OCI-LY1 (cell line): ENCODE data around the gene ZNF576.

Experiments
- H2AFZ ChIP-seq: fragments of 200-600 bp; sonication (generic), shearing (Covaris generic); 2 replicates; pipeline ENCODE4 v1.6.0; 2014; ENCODE audit warnings: antibody characterized with exemption, mild to moderate bottlenecking, low read length
- H3F3A ChIP-seq: fragments of 200-600 bp; sonication (generic), shearing (Covaris generic); 2 replicates; pipeline ENCODE4 v1.6.0; 2014; ENCODE audit warnings: mild to moderate bottlenecking, antibody characterized with exemption, low read length, moderate library complexity; ENCODE audit not compliant: insufficient read depth
- H3K27ac ChIP-seq: fragments of 200-600 bp; sonication (generic); 2 replicates; pipeline ENCODE4 v1.5.1; 2014; ENCODE audit warnings: low read length, mixed run types, mild to moderate bottlenecking, low read depth; ENCODE audit not compliant: poor library complexity, severe bottlenecking
- H3K27me3 ChIP-seq: fragments of 200-600 bp; sonication (generic); 2 replicates; pipeline ENCODE4 v1.6.0; 2014; ENCODE audit warnings: antibody characterized with exemption, mild to moderate bottlenecking, low read length, moderate library complexity; ENCODE audit not compliant: insufficient read depth
- H3K36me3 ChIP-seq: fragments of 200-600 bp; sonication (generic); 2 replicates; pipeline ENCODE4 v1.6.1; 2014; ENCODE audit warnings: mild to moderate bottlenecking, antibody characterized with exemption, low read length, moderate library complexity, mixed read lengths; ENCODE audit not compliant: insufficient read depth
- H3K4me1 ChIP-seq: fragments of 200-600 bp; sonication (generic); 2 replicates; pipeline ENCODE4 v1.5.1; 2014; ENCODE audit warnings: mild to moderate bottlenecking, low read length, moderate library complexity; ENCODE audit not compliant: insufficient read depth, severe bottlenecking
- H3K4me2 ChIP-seq: fragments of 200-600 bp; sonication (generic), shearing (Covaris generic); 2 replicates; pipeline ENCODE4 v1.6.1; 2014; ENCODE audit warnings: low read length
- H3K4me3 ChIP-seq: fragments of 200-600 bp; sonication (generic); 2 replicates; pipeline ENCODE4 v1.5.1; 2014; ENCODE audit warnings: low read length, low read depth, mild to moderate bottlenecking, mixed read lengths; ENCODE audit not compliant: poor library complexity, severe bottlenecking
- H3K79me2 ChIP-seq: fragments of 200-600 bp; shearing (Covaris generic); 2 replicates; pipeline ENCODE4 v1.6.1; 2016; ENCODE audit warnings: mixed run types, low read length, mixed read lengths; ENCODE audit not compliant: insufficient read depth
- H3K9ac ChIP-seq: fragments of 200-600 bp; sonication (generic), shearing (Covaris generic); 2 replicates; pipeline ENCODE4 v1.6.1; 2014; ENCODE audit warnings: mild to moderate bottlenecking, low read length, mixed read lengths
- H3K9me2 ChIP-seq: fragments of 200-600 bp; sonication (generic), shearing (Covaris generic); 2 replicates; pipeline ENCODE4 v1.6.1; 2014; ENCODE audit warnings: low read depth, mild to moderate bottlenecking, low read length, mixed read lengths
- H3K9me3 ChIP-seq: fragments of 200-600 bp; shearing (Covaris generic); 2 replicates; pipeline ENCODE4 v1.6.1; 2014; ENCODE audit warnings: low read length, mixed read lengths
- H4K20me1 ChIP-seq: fragments of 200-600 bp; sonication (generic), shearing (Covaris generic); 2 replicates; pipeline ENCODE4 v1.6.0; 2016; ENCODE audit warnings: mild to moderate bottlenecking, low read length; ENCODE audit not compliant: insufficient read depth
- EZH2 ChIP-seq: fragments of 200-600 bp; sonication (generic), shearing (Covaris generic); IDR thresholded peaks from 2 replicates; pipeline ENCODE4 v1.8.0; 2017; ENCODE audit warnings: borderline replicate concordance, mixed run types, mild to moderate bottlenecking, antibody characterized with exemption, low read length, moderate library complexity, mixed read lengths
- TF ChIP-seq, protein P1 (sequence below): fragments of 200-600 bp; sonication (generic), shearing (Covaris generic); IDR thresholded peaks from 2 replicates; pipeline ENCODE4 v1.5.1; 2017; ENCODE audit warnings: mild to moderate bottlenecking, antibody characterized with exemption, low read length, moderate library complexity, mixed read lengths

ZNF576 gene

DNA sequence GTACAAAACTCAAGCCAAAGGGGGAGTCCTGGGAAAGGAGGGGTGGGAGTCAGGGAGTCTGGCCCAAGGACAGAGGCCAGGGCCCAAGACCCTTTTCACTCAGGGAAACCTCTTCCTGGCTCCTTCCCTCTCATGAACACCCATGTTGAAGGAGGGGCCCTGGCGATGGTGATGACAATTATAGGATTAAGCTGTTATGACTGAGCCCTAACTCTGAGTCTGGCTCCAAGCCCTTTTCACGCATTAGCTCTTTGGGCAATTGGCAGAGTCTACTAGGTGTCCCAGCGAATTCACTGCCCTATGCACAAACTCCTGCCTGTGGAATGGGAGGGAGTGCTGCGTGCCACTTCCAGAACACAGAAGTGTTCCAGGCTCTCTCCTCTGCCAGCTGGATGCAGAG is 42.7 kb upstream of the ZNF576 start:
- no peak overlapping the region for H3K4me3 ChIP-seq
- H4K20me1 ChIP-seq, result no peaks in the 10 kb centered on the region
- H3K27ac ChIP-seq, result no peak overlapping the region
- no peaks in the 10 kb centered on the region for H3K4me1 ChIP-seq
- H3F3A ChIP-seq, result no peaks in the 10 kb centered on the region
- TF ChIP-seq, protein P1, sequence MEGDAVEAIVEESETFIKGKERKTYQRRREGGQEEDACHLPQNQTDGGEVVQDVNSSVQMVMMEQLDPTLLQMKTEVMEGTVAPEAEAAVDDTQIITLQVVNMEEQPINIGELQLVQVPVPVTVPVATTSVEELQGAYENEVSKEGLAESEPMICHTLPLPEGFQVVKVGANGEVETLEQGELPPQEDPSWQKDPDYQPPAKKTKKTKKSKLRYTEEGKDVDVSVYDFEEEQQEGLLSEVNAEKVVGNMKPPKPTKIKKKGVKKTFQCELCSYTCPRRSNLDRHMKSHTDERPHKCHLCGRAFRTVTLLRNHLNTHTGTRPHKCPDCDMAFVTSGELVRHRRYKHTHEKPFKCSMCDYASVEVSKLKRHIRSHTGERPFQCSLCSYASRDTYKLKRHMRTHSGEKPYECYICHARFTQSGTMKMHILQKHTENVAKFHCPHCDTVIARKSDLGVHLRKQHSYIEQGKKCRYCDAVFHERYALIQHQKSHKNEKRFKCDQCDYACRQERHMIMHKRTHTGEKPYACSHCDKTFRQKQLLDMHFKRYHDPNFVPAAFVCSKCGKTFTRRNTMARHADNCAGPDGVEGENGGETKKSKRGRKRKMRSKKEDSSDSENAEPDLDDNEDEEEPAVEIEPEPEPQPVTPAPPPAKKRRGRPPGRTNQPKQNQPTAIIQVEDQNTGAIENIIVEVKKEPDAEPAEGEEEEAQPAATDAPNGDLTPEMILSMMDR, result no peak
- no peak for TF ChIP-seq EZH2
- peaks cover 44% of the 10 kb centered on the region for H3K36me3 ChIP-seq
- H3K9me3 ChIP-seq, result no peaks in the 10 kb centered on the region
- no peaks in the 10 kb centered on the region for H3K9me2 ChIP-seq
- H3K9ac ChIP-seq, result no peak overlapping the region
- H3K4me2 ChIP-seq, result no peak overlapping the region
- H3K27me3 ChIP-seq, result no peaks in the 10 kb centered on the region
- no peak overlapping the region for H2AFZ ChIP-seq
- H3K79me2 ChIP-seq, result no peaks in the 10 kb centered on the region

DNA sequence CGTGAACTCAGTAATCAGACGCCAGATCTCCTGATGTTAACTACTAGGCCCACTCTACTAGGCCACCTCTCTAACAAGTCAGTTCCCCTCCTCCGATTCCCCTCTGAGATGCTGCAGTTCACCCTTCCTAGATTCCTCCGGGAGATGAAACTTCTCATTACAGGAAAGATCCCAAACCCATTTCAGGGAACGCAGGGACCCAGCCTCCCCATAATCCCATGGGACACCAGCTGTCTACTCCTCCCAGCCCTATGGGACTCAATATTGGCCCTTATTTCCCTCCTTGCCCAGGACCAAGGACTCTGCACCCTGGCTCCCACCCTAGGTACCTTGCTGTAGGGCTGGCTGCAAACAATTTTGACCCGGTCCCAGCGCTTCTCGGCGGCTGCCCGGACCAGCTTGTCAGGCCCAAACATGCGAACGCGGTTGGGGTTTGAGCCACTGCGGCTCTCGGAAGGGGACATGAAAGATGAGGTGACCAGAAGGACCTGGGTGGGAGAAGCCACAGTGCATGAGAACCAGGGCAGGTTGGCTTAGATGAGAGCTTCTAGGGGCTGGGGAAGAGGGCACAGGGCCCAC is 42.0 kb upstream of the ZNF576 start:
- no peak overlapping the region for H3K4me3 ChIP-seq
- H3K4me1 ChIP-seq, result no peaks in the 10 kb centered on the region
- H3K36me3 ChIP-seq, result peaks cover 44% of the 10 kb centered on the region

DNA sequence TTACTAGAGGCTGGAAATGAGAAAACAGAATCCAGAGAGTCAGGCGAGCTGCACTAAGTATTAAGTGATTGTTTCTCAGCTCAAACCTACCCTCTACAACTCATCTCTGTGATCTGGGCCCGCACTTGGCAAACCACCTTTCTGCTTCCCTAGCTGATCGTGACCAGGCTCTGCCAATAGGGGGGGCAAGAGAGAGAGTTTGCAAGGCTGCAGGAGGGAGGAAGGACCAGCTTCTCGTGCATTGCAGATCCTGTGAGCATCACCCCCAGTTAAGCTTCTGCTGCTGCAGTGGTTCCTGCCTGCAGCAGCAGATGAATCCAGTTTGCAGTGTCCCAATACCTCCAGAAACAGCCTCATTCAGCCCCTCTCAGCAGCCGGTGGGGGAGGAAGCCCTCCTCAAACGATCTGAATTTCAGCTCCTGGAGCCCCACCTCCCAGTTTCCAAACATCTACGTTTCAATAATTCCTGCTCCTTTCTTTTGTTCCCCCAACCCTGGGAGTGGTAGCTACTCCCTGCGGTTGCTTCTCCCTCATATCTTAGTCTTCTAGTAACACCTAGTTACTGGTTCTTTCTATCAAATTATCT is 41.1 kb upstream of the ZNF576 start:
- no peaks in the 10 kb centered on the region for H3K79me2 ChIP-seq
- no peak for TF ChIP-seq EZH2
- TF ChIP-seq, protein P1, result peak; percentile 89
- H3F3A ChIP-seq, result no peaks in the 10 kb centered on the region
- H3K9me3 ChIP-seq, result no peaks in the 10 kb centered on the region
- no peak overlapping the region for H3K9ac ChIP-seq
- H3K4me3 ChIP-seq, result no peak overlapping the region
- no peaks in the 10 kb centered on the region for H3K27me3 ChIP-seq
- H3K9me2 ChIP-seq, result no peaks in the 10 kb centered on the region
- H3K4me2 ChIP-seq, result no peak overlapping the region
- H2AFZ ChIP-seq, result no peak overlapping the region
- no peaks in the 10 kb centered on the region for H3K4me1 ChIP-seq
- H3K27ac ChIP-seq, result no peak overlapping the region
- H3K36me3 ChIP-seq, result peaks cover 40% of the 10 kb centered on the region
- H4K20me1 ChIP-seq, result no peaks in the 10 kb centered on the region

More for the DNA sequence above, 42.0 kb upstream of the ZNF576 start:
- H3K79me2 ChIP-seq, result no peaks in the 10 kb centered on the region
- no peak for TF ChIP-seq EZH2
- TF ChIP-seq, protein P1, result no peak
- H3K9me3 ChIP-seq, result no peaks in the 10 kb centered on the region
- no peaks in the 10 kb centered on the region for H4K20me1 ChIP-seq
- no peak overlapping the region for H2AFZ ChIP-seq
- no peaks in the 10 kb centered on the region for H3K9me2 ChIP-seq
- no peak overlapping the region for H3K27ac ChIP-seq
- no peak overlapping the region for H3K4me2 ChIP-seq
- H3K27me3 ChIP-seq, result no peaks in the 10 kb centered on the region
- H3F3A ChIP-seq, result no peaks in the 10 kb centered on the region
- no peak overlapping the region for H3K9ac ChIP-seq
